ENCODE results near the gene COL4A2.

GRCh38 chr13:110418944-110419343 is 111.9 kb downstream of the COL4A2 start:
- TF ChIP-seq, protein P1, sequence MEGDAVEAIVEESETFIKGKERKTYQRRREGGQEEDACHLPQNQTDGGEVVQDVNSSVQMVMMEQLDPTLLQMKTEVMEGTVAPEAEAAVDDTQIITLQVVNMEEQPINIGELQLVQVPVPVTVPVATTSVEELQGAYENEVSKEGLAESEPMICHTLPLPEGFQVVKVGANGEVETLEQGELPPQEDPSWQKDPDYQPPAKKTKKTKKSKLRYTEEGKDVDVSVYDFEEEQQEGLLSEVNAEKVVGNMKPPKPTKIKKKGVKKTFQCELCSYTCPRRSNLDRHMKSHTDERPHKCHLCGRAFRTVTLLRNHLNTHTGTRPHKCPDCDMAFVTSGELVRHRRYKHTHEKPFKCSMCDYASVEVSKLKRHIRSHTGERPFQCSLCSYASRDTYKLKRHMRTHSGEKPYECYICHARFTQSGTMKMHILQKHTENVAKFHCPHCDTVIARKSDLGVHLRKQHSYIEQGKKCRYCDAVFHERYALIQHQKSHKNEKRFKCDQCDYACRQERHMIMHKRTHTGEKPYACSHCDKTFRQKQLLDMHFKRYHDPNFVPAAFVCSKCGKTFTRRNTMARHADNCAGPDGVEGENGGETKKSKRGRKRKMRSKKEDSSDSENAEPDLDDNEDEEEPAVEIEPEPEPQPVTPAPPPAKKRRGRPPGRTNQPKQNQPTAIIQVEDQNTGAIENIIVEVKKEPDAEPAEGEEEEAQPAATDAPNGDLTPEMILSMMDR (IDR thresholded peaks at IDR 0.05): no peak
- no peak for TF ChIP-seq POLR2A (IDR thresholded peaks at IDR 0.05)
